ENCODE data around the gene UFD1.

Gene UFD1

GRCh38 chr22:19492504-19493174 is 13.6 kb upstream of the UFD1 start:
- DNase-seq (ENCODE audit: low spot score) = no peak
- no peak for TF ChIP-seq CTCF (IDR thresholded peaks at IDR 0.05; ENCODE audit: borderline replicate concordance, control extremely low read depth, extremely low read depth, insufficient read depth, missing control alignments)
- in situ Hi-C loops (cut with MboI; ENCODE audit: low sequenced_read_pairs, unreplicated experiment) = no loop called here

- in situ Hi-C loops (cut with MboI; ENCODE audit: low sequenced_read_pairs, unreplicated experiment) = no loop called here
- TF ChIP-seq CTCF (IDR thresholded peaks at IDR 0.05; ENCODE audit: borderline replicate concordance, control extremely low read depth, extremely low read depth, insufficient read depth, missing control alignments) = no peak
- DNase-seq (ENCODE audit: low spot score) = no peak
Measured at GRCh38 chr22:19490628-19491230, 11.7 kb upstream of the UFD1 start.

GRCh38 chr22:19488884-19489843 is 10.2 kb upstream of the UFD1 start:
- no peak for TF ChIP-seq CTCF (IDR thresholded peaks at IDR 0.05; ENCODE audit: borderline replicate concordance, control extremely low read depth, extremely low read depth, insufficient read depth, missing control alignments)
- in situ Hi-C loops (cut with MboI; ENCODE audit: low sequenced_read_pairs, unreplicated experiment) = no loop called here
- DNase-seq (ENCODE audit: low spot score) = no peak

GRCh38 chr22:19488285-19488684 is 9.3 kb upstream of the UFD1 start:
- DNase-seq (ENCODE audit: low spot score) = no peak
- in situ Hi-C loops (cut with MboI; ENCODE audit: low sequenced_read_pairs, unreplicated experiment) = no loop called here
- TF ChIP-seq CTCF (IDR thresholded peaks at IDR 0.05; ENCODE audit: borderline replicate concordance, control extremely low read depth, extremely low read depth, insufficient read depth, missing control alignments) = no peak

- in situ Hi-C loops (cut with MboI; ENCODE audit: low sequenced_read_pairs, unreplicated experiment) = no loop called here
- no peak for TF ChIP-seq CTCF (IDR thresholded peaks at IDR 0.05; ENCODE audit: borderline replicate concordance, control extremely low read depth, extremely low read depth, insufficient read depth, missing control alignments)
- DNase-seq (ENCODE audit: low spot score) = no peak
Measured at GRCh38 chr22:19483481-19484244, 4.7 kb upstream of the UFD1 start.

GRCh38 chr22:19482297-19482696 is 3.3 kb upstream of the UFD1 start:
- no peak for DNase-seq (ENCODE audit: low spot score)
- no peak for TF ChIP-seq CTCF (IDR thresholded peaks at IDR 0.05; ENCODE audit: borderline replicate concordance, control extremely low read depth, extremely low read depth, insufficient read depth, missing control alignments)
- in situ Hi-C loops (cut with MboI; ENCODE audit: low sequenced_read_pairs, unreplicated experiment) = no loop called here
